ENCODE results near the gene A3GALT2. TPM values are rescaled to one million over a fixed set of nuclear protein-coding genes. Genes with fewer than 3 reads are reported as not detected.

Gene A3GALT2
- total RNA-seq, 4 donors from 2014 or later: not detected

- WGBS, 2 donors (ENCODE audit: low coverage in 1 of 2): 88% methylated on average over 3 of the region's 3 CpGs; no CpG with 5 or more reads in 1 of the 2 donors
- Histone ChIP-seq H3K36me3 (peaks cover 0 to 7% (median 0%) of the 10 kb centered on the region in 4 donors), H3K4me1 (peaks cover 0 to 5% (median 0%) of the 10 kb centered on the region in 4 donors), H3K27ac (no peak overlapping the region), H3K9me3 (no peaks in the 10 kb centered on the region), H3K27me3 (no peaks in the 10 kb centered on the region), H3K4me3 (no peak overlapping the region)
- no peak for DNase-seq
- TF ChIP-seq EP300 (IDR thresholded peaks at IDR 0.05; ENCODE audit: low read depth): no peak
- TF ChIP-seq, protein P1, sequence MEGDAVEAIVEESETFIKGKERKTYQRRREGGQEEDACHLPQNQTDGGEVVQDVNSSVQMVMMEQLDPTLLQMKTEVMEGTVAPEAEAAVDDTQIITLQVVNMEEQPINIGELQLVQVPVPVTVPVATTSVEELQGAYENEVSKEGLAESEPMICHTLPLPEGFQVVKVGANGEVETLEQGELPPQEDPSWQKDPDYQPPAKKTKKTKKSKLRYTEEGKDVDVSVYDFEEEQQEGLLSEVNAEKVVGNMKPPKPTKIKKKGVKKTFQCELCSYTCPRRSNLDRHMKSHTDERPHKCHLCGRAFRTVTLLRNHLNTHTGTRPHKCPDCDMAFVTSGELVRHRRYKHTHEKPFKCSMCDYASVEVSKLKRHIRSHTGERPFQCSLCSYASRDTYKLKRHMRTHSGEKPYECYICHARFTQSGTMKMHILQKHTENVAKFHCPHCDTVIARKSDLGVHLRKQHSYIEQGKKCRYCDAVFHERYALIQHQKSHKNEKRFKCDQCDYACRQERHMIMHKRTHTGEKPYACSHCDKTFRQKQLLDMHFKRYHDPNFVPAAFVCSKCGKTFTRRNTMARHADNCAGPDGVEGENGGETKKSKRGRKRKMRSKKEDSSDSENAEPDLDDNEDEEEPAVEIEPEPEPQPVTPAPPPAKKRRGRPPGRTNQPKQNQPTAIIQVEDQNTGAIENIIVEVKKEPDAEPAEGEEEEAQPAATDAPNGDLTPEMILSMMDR (IDR thresholded peaks at IDR 0.05): no peak
- TF ChIP-seq POLR2AphosphoS5 (IDR thresholded peaks at IDR 0.05): no peak
- no peak for TF ChIP-seq POLR2A (IDR thresholded peaks at IDR 0.05)
- intact Hi-C loops (cut with DNase I; ENCODE audit: low total_unique reads): no loop called here
- in situ Hi-C loops (cut with MboI; ENCODE audit: low pct_ligation_motif_present in 1 of 4, low pct_unique_long_range_greater_than_20kb in 1 of 4, low sequenced_read_pairs in 3 of 4): no loop called here
Observed at GRCh38 chr1:33273406-33273805, 47.5 kb downstream of the A3GALT2 start.

- TF ChIP-seq EP300 (IDR thresholded peaks at IDR 0.05; ENCODE audit: low read depth) (no peak), POLR2A (IDR thresholded peaks at IDR 0.05) (no peak), POLR2AphosphoS5 (IDR thresholded peaks at IDR 0.05) (no peak)
- TF ChIP-seq, protein P1 (IDR thresholded peaks at IDR 0.05): no peak
- no peak overlapping the region for H3K4me3 ChIP-seq
- peaks cover 0 to 5% (median 0%) of the 10 kb centered on the region in 4 donors for H3K4me1 ChIP-seq
- no peak for DNase-seq
- WGBS, 2 donors (ENCODE audit: low coverage in 1 of 2): 60% methylated on average over 1 of the region's 1 CpG; no CpG with 5 or more reads in 1 of the 2 donors
- no peaks in the 10 kb centered on the region for H3K27me3 ChIP-seq
- no peaks in the 10 kb centered on the region for H3K9me3 ChIP-seq
- H3K27ac ChIP-seq: no peak overlapping the region
- in situ Hi-C loops (cut with MboI; ENCODE audit: low pct_ligation_motif_present in 1 of 4, low pct_unique_long_range_greater_than_20kb in 1 of 4, low sequenced_read_pairs in 3 of 4) (no loop called here), intact Hi-C loops (cut with DNase I; ENCODE audit: low total_unique reads) (no loop called here)
- H3K36me3 ChIP-seq: peaks cover 0 to 7% (median 0%) of the 10 kb centered on the region in 4 donors
Observed at GRCh38 chr1:33272930-33273329, 48.0 kb downstream of the A3GALT2 start.

GRCh38 chr1:33272509-33272908 is 48.4 kb downstream of the A3GALT2 start:
- Histone ChIP-seq H3K27ac (no peak overlapping the region), H3K4me3 (no peak overlapping the region), H3K9me3 (no peaks in the 10 kb centered on the region), H3K36me3 (peaks cover 0 to 7% (median 0%) of the 10 kb centered on the region in 4 donors), H3K4me1 (peaks cover 0 to 5% (median 0%) of the 10 kb centered on the region in 4 donors), H3K27me3 (no peaks in the 10 kb centered on the region)
- intact Hi-C loops (cut with DNase I; ENCODE audit: low total_unique reads) (no loop called here), in situ Hi-C loops (cut with MboI; ENCODE audit: low pct_ligation_motif_present in 1 of 4, low pct_unique_long_range_greater_than_20kb in 1 of 4, low sequenced_read_pairs in 3 of 4) (no loop called here)
- no peak for DNase-seq
- 66 to 80% methylated on average over 3 of the region's 3 CpGs for WGBS, 2 donors (ENCODE audit: low coverage in 1 of 2)
- TF ChIP-seq, protein P1 (IDR thresholded peaks at IDR 0.05): no peak
- TF ChIP-seq POLR2AphosphoS5 (IDR thresholded peaks at IDR 0.05): no peak

- Histone ChIP-seq H3K27me3 (no peaks in the 10 kb centered on the region), H3K4me3 (no peak overlapping the region), H3K9me3 (no peaks in the 10 kb centered on the region), H3K27ac (no peak overlapping the region), H3K4me1 (peaks cover 0 to 5% (median 0%) of the 10 kb centered on the region in 4 donors), H3K36me3 (peaks cover 0 to 3% (median 0%) of the 10 kb centered on the region in 4 donors)
- in situ Hi-C loops (cut with MboI; ENCODE audit: low pct_ligation_motif_present in 1 of 4, low pct_unique_long_range_greater_than_20kb in 1 of 4, low sequenced_read_pairs in 3 of 4): no loop called here
- intact Hi-C loops (cut with DNase I; ENCODE audit: low total_unique reads): no loop called here
- WGBS, 2 donors (ENCODE audit: low coverage in 1 of 2): 90% methylated on average over 13 of the region's 13 CpGs; no CpG with 5 or more reads in 1 of the 2 donors
- TF ChIP-seq POLR2A (IDR thresholded peaks at IDR 0.05): no peak
- no peak for TF ChIP-seq POLR2AphosphoS5 (IDR thresholded peaks at IDR 0.05)
- TF ChIP-seq, protein P1 (IDR thresholded peaks at IDR 0.05): no peak
- no peak for TF ChIP-seq EP300 (IDR thresholded peaks at IDR 0.05; ENCODE audit: low read depth)
- DNase-seq: no peak
Observed at GRCh38 chr1:33271666-33272505, 49.0 kb downstream of the A3GALT2 start.

Data from transverse colon (tissue), 4 donors.